ENCODE data around the gene TSC2. TPM values are rescaled to one million over a fixed set of nuclear protein-coding genes. Genes with fewer than 3 reads are reported as not detected.

TSC2 gene
- total RNA-seq = 56.5 and 83.0 TPM in 2 replicates

DNA sequence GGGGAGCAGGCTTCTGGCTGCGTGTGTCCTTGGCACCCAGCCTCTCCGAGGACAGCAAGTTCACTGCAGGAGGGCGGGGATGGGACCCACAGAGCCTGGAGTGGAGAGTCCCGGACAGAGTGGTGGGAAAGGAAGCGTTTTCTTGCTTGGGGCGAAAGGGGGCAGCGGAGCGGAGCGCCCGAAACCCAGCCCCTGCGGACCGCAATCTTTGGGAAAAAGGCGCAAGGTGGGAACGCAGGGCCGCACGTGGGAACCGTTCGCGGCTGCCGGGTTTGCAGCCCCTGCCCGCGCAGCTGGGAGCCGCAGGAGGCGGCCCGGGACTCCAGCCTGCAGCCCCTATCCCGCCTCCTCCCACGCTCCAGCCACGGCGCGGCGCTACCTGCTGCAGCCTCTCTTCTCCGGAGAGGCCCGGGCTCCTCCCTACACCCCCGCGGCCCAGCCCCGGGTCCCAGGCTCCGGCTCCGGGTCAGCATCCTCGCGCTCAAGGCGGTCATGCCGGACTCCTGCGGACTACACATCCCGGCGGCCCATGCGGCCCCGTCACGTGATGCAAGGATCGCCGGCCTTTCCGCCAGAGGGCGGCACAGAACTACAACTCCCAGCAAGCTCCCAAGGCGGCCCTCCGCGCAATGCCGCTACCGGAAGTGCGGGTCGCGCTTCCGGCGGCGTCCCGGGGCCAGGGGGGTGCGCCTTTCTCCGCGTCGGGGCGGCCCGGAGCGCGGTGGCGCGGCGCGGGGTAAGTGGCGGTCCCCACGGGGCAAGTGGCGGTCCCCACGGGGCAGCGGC, at the start of gene TSC2, which contains the start of gene NTHL1:
TSC2 (plus strand) TSS at position 656 of the 786 bp plus-strand sequence. CDS start 631 bp downstream, outside the sequence.
NTHL1 (minus strand) TSS at position 505 of the 786 bp plus-strand sequence; CDS start at position 494, 11 bp downstream.
- DNase-seq (ENCODE audit: extremely low read depth, low read depth, low spot score) = peak; percentile 61

DNA sequence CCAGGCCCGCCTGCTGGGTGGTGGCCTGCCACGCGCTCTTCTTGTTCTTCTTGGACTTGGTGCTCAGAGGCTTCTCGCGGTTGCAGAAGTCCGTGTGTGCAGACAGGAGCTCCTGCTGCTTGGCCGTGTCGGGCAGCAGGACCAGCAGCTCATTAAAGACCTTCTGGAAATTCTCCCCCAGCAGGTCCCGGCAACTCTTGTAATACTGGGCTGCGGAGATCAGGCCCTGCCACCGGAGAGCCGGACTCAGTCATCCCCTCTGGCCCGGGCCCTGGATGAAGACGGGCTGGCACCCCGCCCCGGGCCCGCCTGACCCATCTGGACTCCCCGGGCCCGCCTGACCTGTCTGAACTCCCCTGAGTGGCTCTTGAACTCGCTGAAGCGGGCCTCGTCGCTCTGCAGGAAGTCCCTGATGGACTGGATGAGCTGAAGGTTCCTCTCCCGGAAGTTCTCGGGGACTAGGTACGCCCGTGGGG, 49.4 kb upstream of the TSC2 start:
- DNase-seq (ENCODE audit: extremely low read depth, low read depth, low spot score) = no peak

DNA sequence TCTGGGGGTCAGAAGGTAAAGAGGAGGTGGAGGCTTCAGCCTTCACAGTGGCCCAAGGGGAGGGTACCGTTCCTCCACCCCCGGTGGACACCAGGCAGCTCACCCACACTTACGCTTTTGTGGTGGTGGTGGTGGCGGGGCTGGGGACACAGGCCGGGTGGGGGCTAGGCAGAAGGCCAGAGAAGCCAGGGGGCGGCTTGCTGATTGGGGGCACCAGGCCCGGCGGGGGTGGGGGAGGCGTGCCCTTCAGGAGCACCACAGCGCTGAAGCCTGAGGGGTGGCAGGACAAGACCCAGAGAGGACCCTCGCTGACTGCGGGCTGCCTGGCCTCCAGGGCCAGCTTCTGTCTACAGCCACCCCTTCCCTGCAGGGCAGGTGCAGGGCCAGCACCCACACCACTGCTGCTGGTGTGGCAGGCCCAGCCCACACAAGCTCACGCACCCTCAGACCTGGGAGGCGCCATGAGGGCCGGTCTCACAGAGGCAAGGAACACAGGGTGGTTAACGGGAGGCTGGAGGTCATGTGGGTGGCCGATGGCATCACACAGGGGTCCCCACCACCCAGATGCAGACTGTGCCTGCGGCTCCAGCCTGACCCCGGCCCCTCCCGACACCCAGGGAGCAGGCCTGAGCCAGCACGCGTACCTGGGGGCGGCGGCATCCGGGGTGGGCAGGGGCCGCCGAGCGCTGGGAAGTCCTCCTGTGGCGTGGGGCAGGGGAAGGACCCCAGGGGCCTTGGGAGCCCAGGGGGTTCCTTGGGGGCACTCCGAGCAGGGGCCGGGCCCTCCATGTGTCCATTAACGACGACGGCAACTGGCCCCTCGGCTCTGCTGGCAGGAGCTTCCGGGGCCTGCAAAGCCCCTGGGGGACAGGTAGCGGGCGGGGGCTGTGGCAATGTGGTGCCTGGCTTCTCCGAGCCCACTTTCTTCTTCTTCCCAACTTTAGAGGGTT, 48.7 kb upstream of the TSC2 start:
- no peak for DNase-seq (ENCODE audit: extremely low read depth, low read depth, low spot score)

DNA sequence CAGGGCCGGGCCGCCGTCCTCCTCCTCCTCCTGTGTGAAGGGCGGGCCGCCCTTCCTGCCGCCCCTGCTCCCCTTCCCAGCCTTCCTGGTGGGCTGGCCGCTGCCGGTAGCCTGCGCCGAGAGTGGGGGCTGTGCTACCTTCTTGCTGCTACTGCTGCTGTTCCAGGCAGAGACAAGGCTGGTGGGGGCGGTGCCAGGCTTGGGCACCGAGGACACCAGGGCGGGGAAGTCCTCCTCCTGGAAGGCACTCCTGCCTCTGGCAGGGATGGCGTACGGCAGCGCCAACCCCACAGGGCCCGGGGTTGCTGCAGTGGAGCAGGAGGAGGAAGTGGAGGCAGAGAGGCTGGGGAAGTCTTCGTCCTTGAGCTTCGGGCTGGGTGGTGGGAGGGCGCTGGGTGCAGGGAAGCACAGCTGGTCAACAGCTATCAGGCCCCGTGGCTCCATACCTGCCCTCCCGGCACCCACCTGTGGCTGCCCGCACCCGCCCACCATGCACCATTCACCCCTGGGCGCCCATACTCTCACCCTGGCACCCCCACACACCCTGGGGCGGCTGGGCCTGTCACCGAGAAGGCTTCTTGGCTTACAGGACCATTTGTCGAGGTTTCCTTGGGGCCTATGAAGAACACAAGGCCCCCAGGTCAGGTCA, 47.8 kb upstream of the TSC2 start:
- no peak for DNase-seq (ENCODE audit: extremely low read depth, low read depth, low spot score)

DNA sequence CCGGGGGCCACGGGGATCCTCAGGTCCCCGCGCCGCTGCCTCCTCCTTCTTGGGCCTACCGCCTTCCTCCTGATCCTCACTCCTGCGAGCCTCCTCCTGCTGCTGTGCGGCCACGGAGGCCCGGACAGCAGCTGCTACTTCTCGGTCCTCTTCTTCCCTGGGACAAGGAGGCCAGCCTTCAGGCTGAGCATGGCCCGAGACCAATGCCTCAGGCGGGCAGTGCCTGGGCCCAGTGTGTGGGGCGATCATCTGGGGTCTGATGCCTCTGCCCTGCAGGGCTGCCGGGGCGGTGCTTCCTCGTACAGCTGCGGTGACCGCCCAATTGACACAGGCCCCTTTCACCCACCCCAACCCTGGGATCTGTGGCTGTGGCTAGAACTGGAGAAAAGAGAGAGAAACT, 46.8 kb upstream of the TSC2 start:
- no peak for DNase-seq (ENCODE audit: extremely low read depth, low read depth, low spot score)

DNA sequence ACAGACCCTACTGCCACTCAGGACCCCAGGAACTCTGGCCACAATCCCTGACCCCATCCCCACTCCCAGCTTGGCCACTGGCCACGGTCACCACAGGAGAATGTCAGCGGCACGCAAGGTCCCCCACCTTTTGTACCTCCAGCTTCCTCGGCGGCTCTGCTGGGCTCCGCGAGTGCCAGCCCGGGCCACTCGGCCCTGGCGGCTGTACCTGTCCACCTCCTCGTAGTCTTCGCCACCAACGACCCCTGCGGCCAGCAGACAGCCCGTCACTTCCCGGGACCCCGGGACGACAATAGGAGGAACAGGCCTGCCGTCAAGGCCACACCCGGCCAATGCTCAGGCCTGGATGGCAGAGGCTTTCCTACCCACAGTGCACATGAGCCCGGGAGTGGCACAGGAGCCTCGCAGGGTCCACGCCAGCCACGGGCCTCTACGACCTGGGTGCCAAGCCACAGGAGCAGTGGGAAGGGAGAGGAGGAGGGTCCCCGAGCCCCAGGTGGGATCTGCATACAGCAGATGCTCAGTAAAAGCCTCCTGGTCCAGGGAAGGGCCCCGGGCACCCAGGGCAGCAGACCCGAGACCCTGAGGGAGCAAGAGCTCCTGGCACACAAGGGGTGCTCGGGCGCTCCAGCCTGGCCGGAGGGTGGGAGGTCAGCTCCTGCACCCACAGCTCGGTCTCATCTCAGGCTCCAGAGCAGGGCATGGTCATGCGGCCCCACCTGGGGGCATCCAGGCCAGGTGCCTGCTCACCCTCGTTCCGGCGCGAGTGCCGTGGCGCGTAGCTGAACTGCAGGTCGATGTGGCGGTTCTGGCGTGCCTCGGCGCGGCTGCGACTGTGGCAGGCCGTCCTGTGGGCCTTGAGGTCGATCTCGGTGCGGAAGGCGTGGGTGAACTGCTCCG, 46.1 kb upstream of the TSC2 start:
- DNase-seq (ENCODE audit: extremely low read depth, low read depth, low spot score) = no peak

DNA sequence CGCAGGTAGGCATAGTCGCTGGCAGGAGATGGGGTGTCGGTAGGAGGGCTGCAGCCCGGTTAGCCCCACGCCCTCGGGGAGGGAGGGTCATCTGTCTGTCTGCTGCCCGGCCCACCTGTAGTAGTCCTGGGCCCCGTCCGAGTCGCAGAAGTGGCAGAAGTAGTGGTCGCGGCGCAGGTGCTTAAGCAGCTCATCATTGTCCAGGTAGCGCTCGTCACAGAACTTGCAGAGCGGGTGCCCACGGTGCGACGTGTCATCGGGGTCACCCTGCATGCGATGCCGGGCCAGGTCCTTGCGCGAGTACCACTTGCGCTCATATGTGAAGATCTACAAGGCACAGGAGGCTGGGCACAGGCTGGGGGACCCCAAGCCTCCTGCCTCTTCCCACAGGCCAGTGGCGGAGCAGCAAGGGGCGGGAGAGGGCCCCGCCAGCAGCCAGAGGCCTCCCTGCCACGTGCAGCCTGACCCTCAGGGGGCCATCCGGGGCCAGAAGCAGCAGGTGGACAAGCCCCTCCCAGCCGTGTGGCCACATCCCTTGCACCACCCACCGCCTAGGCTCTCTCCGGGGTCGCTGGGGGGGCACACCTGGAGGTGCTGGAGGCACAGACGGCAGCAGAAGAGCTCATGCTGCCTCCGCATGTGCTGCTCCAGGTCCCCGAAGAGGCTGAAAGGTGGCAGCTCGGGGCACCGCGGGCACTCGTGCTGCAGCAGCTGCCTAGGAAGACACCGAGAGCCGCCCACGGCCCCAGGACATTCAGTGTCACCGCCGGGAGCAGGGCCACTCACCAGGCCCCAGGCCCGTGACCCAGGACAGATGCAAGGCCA, 45.2 kb upstream of the TSC2 start:
- DNase-seq (ENCODE audit: extremely low read depth, low read depth, low spot score) = no peak

DNA sequence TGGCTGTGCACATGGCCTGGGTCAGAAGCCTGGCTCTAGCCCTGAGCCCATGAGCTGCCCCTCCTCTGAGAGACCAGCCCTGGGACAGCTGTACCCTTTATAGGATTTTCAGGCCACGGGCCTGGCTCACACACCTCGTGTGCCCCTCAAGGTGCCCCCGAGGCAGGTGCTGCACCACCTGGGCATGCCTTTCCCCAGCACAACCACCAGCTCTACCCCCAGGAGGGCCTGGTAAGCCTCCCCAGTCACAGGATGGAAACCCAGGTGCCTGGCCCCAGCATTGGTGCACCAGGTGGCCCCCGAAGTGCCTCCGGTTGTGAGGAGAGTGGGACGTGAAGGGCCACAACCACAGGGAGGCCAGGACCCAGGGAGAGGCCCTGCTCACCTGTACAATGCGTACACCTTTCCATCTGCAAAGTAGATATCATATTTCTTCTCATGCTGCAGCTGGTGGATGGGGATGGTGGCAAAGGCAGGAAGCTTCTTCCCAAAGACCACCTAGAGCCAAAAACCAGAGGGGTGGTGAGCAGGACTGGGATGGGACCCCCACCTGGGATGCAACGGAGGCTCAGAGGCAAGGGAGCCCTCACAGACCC, 44.5 kb upstream of the TSC2 start:
- DNase-seq (ENCODE audit: extremely low read depth, low read depth, low spot score) = no peak

DNA sequence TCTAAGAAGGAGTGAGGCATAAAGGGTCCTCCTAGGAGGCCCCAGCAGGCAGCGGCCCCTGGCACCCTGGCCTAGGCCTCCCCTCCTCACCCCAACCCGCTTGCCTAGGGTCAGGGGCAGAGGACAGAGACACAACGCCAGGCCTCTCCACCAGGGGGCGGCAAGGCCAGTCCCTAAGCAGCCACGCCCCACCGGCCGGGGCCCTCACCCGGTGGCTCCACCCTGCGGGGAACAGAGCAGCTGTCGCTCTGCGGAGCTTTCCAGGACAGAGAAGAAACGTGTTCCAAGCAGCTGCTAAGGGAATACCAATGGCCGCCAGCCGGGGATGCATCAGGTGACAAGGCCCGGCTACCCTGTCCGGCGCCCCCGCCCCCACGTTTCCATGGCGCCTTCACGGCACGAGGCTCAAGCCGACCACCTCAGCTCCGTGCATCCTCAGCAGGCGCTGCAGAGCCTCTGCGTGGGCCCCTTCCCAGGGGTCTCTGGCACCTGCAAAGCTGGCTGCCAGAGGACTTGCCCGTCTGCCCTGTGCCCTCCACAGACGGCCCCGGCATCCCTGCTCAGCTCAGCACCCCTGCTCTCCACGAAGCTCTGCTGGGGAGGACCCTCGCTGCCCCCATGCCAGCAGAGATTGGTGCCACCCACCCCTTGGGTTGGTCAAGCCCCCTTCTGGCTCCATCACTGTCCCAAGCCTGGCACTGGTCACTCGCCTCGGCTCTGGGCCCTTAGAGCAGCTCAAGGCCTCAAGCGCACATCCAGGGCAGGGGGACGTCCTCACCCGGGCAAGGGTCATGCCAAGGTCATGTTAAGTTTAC, 43.8 kb upstream of the TSC2 start:
- no peak for DNase-seq (ENCODE audit: extremely low read depth, low read depth, low spot score)

DNA sequence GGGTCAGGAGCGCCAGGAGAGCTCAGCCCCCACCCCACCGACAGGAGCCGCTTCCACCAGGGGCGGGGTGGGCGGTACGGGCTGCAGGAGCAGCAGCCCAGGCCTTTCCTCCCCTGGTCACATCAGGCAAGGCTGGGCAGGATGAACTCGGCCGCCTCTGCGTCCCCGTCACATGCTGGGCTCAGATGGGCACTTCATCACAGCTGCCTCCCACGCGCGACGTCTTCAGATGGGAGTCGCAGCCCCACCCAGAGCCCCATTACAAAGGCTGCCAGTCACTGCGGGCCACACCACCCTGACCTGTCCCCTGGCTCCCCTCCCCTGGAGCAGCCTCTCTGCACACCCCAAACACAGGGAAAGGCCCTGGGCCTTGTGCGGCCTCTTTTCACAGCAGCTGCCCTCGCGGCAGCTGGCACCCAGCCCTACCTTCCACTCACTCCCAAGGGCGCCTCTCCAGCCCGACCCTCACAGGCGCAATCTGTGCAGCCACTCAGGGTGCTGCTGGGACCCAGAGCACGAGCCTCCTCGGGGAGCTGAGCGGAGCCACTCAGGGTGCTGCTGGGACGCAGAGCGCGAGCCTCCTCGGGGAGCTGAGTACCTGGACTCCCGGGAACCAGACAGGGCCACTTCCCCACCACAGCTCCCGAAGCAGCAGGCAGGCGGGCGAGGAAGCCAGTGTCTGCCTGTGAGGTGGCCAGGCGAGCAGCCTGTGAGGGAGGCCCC, 42.8 kb upstream of the TSC2 start:
- DNase-seq (ENCODE audit: extremely low read depth, low read depth, low spot score) = no peak

DNA sequence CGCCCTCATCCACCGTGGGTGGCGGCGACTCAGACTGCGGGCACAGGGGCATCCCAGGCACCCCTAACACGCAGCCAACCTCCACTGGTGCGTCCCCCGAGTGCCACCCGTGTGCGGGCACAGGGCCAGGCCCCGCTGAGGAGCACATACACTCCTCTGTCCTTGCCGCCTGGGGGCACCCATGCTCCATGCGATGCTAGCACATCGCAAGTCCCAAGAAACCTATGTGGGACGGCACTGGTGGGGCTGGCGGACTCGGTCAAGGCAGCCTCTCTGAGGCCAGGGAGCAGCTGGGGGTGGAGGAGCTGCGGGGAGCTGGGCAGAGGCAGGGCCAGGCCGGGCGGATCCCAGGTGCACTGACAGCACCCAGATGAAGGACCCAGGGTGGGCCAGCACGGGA, 42.1 kb upstream of the TSC2 start:
- DNase-seq (ENCODE audit: extremely low read depth, low read depth, low spot score) = no peak

DNA sequence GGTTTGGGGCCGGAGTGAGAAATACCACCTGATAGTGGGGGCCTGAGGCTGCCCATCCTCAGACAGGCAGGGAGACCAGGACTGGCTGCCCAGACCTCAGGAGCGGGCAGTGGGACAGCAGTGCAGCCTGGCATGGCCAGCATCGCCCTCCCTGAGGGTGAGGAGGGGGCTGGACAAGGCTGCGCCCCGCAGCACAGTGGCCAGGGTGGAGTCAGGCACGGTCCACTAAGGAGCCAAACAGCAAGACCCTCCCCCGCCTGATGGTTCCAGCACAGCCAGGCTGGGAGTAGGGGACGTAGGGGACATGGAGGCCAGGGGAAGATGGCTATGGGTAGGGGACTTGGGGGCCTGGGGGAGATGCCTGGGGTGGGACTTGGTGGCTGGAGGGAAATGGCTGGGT, 41.5 kb upstream of the TSC2 start:
- DNase-seq (ENCODE audit: extremely low read depth, low read depth, low spot score) = no peak

DNA sequence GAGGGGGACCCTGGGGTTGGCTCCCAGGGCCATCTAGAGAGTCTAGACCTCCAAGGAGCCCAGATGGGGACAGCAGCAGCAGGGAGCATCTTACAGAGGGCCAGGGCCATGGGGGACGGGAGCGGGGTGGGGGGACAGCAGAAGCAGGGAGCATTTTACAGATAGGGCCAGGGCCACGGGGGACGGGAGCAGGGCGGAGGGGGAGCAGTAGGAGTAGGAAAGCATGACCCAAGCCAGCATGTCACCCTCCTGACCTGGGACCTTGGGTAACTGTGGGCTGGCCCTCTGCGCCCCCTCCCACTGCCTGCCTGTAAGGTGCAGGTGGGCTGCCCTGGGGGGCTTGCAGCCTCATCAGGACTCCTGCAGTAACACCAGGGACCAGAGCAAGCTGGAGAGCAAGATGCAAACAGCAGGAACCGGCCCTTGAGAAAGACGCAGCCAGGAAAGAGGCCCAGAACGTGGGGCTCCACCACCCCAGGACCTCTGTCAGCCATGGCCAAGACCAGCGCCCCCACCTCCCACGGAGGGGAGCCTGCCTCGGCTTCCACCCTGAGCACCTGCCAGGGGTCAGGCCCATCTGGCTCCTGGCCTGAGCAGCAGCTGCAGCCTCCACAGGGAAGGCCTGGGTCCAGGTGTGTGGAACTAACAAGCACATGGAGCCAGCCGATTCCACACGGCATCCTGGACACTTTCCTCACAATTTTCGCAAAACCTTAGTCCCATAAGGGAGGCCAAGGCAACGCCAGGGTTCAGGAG, 40.5 kb upstream of the TSC2 start:
- no peak for DNase-seq (ENCODE audit: extremely low read depth, low read depth, low spot score)

DNA sequence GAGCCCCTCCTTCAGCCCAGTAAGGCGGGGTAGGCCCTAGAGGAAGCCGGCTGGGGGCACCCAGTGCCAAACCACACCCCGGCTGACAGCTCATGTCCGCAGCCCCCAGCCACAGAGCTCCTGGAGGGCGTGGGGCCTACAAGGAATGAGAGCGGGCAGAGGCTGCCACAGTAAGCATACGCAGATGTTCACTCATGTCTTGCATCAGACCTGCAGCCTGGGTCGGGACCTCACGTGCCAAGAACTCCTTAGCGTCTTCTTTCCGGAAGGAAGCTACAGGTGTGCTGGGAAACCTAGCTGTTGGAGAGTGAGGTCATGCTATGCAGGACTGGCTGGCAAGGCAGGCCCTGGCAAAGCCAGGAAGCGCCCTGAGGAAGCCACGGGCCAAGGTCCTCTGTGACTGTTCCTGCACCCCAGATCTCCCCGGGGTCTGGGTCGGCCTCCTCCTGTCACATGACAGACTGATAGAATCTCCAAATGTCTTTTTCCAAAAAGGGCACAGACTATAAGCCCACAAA, 39.7 kb upstream of the TSC2 start:
- no peak for DNase-seq (ENCODE audit: extremely low read depth, low read depth, low spot score)

DNA sequence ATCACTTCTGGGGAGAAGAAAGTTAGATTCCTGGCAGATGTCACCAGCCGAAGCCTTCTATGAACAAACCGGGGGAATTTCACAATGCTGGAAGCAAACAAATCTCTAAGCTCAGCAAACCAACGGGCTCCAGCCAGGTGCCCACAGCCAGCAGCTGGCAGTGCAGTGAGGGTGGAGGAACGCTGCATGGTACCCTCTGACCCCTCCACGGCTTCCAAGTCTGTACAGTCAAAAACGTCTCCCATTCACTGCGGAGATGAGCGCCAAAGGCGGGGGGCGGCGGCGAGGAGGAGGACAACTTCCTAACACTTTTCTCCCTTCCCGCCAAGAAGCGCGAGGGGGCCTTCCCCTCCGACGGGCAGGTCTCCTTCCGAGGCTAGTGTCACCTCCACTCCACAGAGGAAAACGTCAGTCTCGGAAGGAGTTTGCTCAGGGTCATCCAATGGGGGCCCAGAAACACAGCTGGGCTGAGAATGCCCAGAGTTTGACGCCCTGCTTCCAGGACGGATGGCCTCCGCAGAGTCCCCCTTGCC, 39.1 kb upstream of the TSC2 start:
- no peak for DNase-seq (ENCODE audit: extremely low read depth, low read depth, low spot score)

DNA sequence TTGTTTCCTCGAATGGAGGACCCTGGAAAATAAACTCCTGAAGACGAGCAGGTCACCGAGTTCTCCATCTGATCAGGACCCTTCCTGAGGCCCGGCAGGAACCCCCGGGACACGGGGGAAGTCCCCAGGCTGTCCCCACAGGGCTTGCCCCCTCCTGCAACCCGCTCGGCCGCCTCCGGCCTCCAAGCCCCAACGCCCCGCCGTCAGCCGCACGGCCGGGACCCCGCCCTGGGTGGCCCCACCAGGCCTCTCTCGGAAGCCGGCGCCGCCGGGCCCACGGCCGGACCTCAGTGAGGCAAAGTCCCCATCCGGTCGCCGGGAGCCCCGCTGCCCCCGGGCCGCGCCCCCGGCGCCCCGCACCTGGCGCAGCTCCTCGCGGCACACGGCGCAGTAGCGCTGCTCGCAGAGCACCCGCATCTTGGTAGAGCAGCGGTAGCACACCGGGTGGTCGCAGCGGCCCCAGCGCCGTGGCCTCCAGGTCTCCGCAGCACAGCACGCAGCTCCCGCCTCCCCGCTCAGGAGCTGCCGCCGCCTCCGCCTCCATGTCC, 38.5 kb upstream of the TSC2 start:
- no peak for DNase-seq (ENCODE audit: extremely low read depth, low read depth, low spot score)

Measured in glomerular endothelial cell (primary cell).